ENCODE results near the gene SLC38A3. TPM values are rescaled to one million over a fixed set of nuclear protein-coding genes. Genes with fewer than 3 reads are reported as not detected.

SLC38A3 gene
- total and polyA plus RNA-seq, 2 of the 8 experiments (the other 6 are each of a cell fraction or from before 2014, with no cell fraction given): 1.2 to 3.7 TPM

- no peak overlapping the region for H3K4me2 ChIP-seq (ENCODE audit: insufficient read depth in 1 of 2, low read depth in 2 of 2, low read length in 2 of 2)
- ChIA-PET CTCF (ENCODE audit: partially characterized antibody) (interaction anchor here (1.0 to 25.0 kb wide), 10 partner anchors 6 to 90 kb away, joined by 3 to 1138 read pairs (median 18); partner anchors contain the start of genes GNAT1 and SLC38A3), POLR2A (ENCODE audit: partially characterized antibody) (interaction anchor here (0.8 to 3.2 kb wide), 5 partner anchors 16 to 63 kb away, joined by 3 to 19 read pairs (median 4); no protein-coding TSS in a partner anchor)
- no peaks in the 10 kb centered on the region for H3K79me2 ChIP-seq (ENCODE audit: control insufficient read depth in 1 of 2, insufficient read depth in 2 of 2, low read length in 2 of 2)
- no peaks in the 10 kb centered on the region for H3K27me3 ChIP-seq (replicated peaks in 1 of 4; ENCODE audit: control insufficient read depth in 3 of 4, extremely low read depth in 1 of 4, insufficient read depth in 3 of 4, low read length in 3 of 4)
- no peaks in the 10 kb centered on the region for H3K23me2 ChIP-seq (ENCODE audit: low read depth, low read length)
- no peak overlapping the region for H2AK5ac ChIP-seq (ENCODE audit: low read depth, low read length)
- H3K14ac ChIP-seq (ENCODE audit: insufficient read length): no peak overlapping the region
- no peak overlapping the region for H4K8ac ChIP-seq (ENCODE audit: extremely low read depth, insufficient read depth, low read length)
- FAIRE-seq: no peak
- no peak overlapping the region for H3K18ac ChIP-seq (ENCODE audit: extremely low read depth, low read length)
- H3K79me1 ChIP-seq (ENCODE audit: low read depth, low read length): no peaks in the 10 kb centered on the region
- no peak overlapping the region for H3K4me3 ChIP-seq (ENCODE audit: extremely low read depth in 1 of 4, insufficient read depth in 2 of 4, low read depth in 3 of 4, low read length in 4 of 4)
- no peak overlapping the region for H3K9ac ChIP-seq (replicated peaks in 1 of 4; ENCODE audit: extremely low read depth in 1 of 4, low read depth in 3 of 4, low read length in 3 of 4)
- H3K27ac ChIP-seq (ENCODE audit: low read depth, low read length): no peak overlapping the region
- no peak for DNase-seq (ENCODE audit: low read depth in 1 of 2, low spot score in 2 of 2)
- H3K4ac ChIP-seq (replicated peaks; ENCODE audit: insufficient read length, low read depth, low read length): no peak overlapping the region
- peaks cover 7 to 46% (median 25%) of the 10 kb centered on the region in 4 experiments; a peak in 7 of 8 replicates for H3K36me3 ChIP-seq (ENCODE audit: control insufficient read depth in 2 of 4, insufficient read depth in 4 of 4, low read length in 3 of 4)
- no peak overlapping the region for H2BK20ac ChIP-seq (ENCODE audit: low read length)
- H4K5ac ChIP-seq (ENCODE audit: insufficient read length, low read depth, low read length): no peak overlapping the region
- peaks cover 0 to 6% of the 10 kb centered on the region in 2 experiments for H4K20me1 ChIP-seq (replicated peaks in 1 of 2; ENCODE audit: control insufficient read depth in 1 of 2, insufficient read depth in 2 of 2, low read length in 2 of 2)
- no peak overlapping the region for H2AFZ ChIP-seq (ENCODE audit: low read length)
- no peak overlapping the region for H3K23ac ChIP-seq (ENCODE audit: insufficient read length)
- H2BK12ac ChIP-seq (ENCODE audit: low read depth, low read length): no peak overlapping the region
- H2BK5ac ChIP-seq (ENCODE audit: low read depth, low read length): no peak overlapping the region
- H4K91ac ChIP-seq (replicated peaks; ENCODE audit: insufficient read length, low read length): no peak overlapping the region
- no peak overlapping the region for H2BK120ac ChIP-seq (replicated peaks; ENCODE audit: low read depth, low read length)
- no peaks in the 10 kb centered on the region for H3K9me3 ChIP-seq (ENCODE audit: insufficient read depth in 2 of 2, low read depth in 1 of 2, low read length in 1 of 2)
- no peak overlapping the region for H2BK15ac ChIP-seq (ENCODE audit: low read length)
- 98% methylated on average over 20 of the region's 21 CpGs; no CpG with 5 or more reads in 1 of the 2 experiments for WGBS, 2 experiments (ENCODE audit: extremely low coverage in 1 of 2, insufficient coverage in 1 of 2, insufficient read length in 1 of 2, insufficient replicate concordance in 2 of 2, low coverage in 1 of 2, low lambda C conversion rate in 2 of 2, missing lambda C conversion rate in 1 of 2)
- no peak overlapping the region for H3K56ac ChIP-seq (replicated peaks; ENCODE audit: insufficient read length, low read depth, low read length)
- H3K4me1 ChIP-seq (replicated peaks in 1 of 4; ENCODE audit: control insufficient read depth in 3 of 4, insufficient read depth in 4 of 4, low read length in 3 of 4): no peaks in the 10 kb centered on the region
- TF ChIP-seq TAF7 (optimal IDR thresholded peaks at IDR 0.05; ENCODE audit: borderline replicate concordance, low read depth, low read length): no peak
- no peak for TF ChIP-seq CEBPB (IDR thresholded peaks at IDR 0.05; ENCODE audit: low read depth, low read length)
- no peak for TF ChIP-seq BCL11A (IDR thresholded peaks at IDR 0.05; ENCODE audit: low read depth in 2 of 2, low read length in 2 of 2)
- TF ChIP-seq KDM5A (IDR thresholded peaks at IDR 0.05; ENCODE audit: low read length): no peak
- no peak for TF ChIP-seq RAD21 (IDR thresholded peaks at IDR 0.05 in 1 of 2, conservative IDR thresholded peaks at IDR 0.05 in 1 of 2; ENCODE audit: low read depth in 2 of 2, low read length in 2 of 2)
- no peak for TF ChIP-seq CTCF (IDR thresholded peaks at IDR 0.05; ENCODE audit: control extremely low read depth in 1 of 3, insufficient read depth in 1 of 3, low read depth in 1 of 3, low read length in 3 of 3)
- TF ChIP-seq CHD1 (IDR thresholded peaks at IDR 0.05; ENCODE audit: low read depth, low read length): no peak
- TF ChIP-seq NRF1 (IDR thresholded peaks at IDR 0.05; ENCODE audit: low read depth, low read length): no peak
- no peak for TF ChIP-seq CTBP2 (IDR thresholded peaks at IDR 0.05; ENCODE audit: borderline replicate concordance, insufficient read depth, insufficient read length, low read length)
Observed at GRCh38 chr3:50184242-50184978, 20.7 kb upstream of the SLC38A3 start.

Measured in H1 (cell line).